HG02763 (cell line): ENCODE measurements around the gene VPS26C.
"Not testable (repeated sequence)": the region's sequence is repeated elsewhere in the genome, so short reads cannot be mapped to it uniquely, and the experiment has no call there.

Experiments used
- ATAC-seq: cut with Tn5 transposase; IDR thresholded peaks from one replicate; pipeline ENCODE4 v1.9.1; 2021; ENCODE audit warnings: mild to moderate bottlenecking, moderate library complexity; ENCODE audit not compliant: unreplicated experiment

Gene VPS26C

GRCh38 chr21:37267269-37268185 is at the start of gene VPS26C:
Gene VPS26C (minus strand): TSS chr21:37267334. CDS start chr21:37267294, 40 bp downstream.
- ATAC-seq, result peak; percentile 93

GRCh38 chr21:37316072-37316471 is 48.9 kb upstream of the VPS26C start:
- ATAC-seq, result not testable (repeated sequence)

- ATAC-seq, result no peak
Observed at GRCh38 chr21:37300114-37300751, 33.1 kb upstream of the VPS26C start.

GRCh38 chr21:37297364-37297763 is 30.2 kb upstream of the VPS26C start:
- ATAC-seq, result no peak

- no peak for ATAC-seq
Observed at GRCh38 chr21:37294679-37295078, 27.5 kb upstream of the VPS26C start.

- no peak for ATAC-seq
Observed at GRCh38 chr21:37292941-37293340, 25.8 kb upstream of the VPS26C start.

GRCh38 chr21:37292041-37292440 is 24.9 kb upstream of the VPS26C start:
- no peak for ATAC-seq

GRCh38 chr21:37283191-37283710 is 16.1 kb upstream of the VPS26C start:
- ATAC-seq, result not testable (repeated sequence)

- not testable (repeated sequence) for ATAC-seq
Observed at GRCh38 chr21:37282602-37283001, 15.5 kb upstream of the VPS26C start.

- no peak for ATAC-seq
Observed at GRCh38 chr21:37281993-37282392, 14.9 kb upstream of the VPS26C start.

- ATAC-seq, result no peak
Observed at GRCh38 chr21:37281579-37281978, 14.4 kb upstream of the VPS26C start.

- ATAC-seq, result not testable (repeated sequence)
Observed at GRCh38 chr21:37279271-37279670, 12.1 kb upstream of the VPS26C start.

- ATAC-seq, result no peak
Observed at GRCh38 chr21:37278199-37278598, 11.1 kb upstream of the VPS26C start.

- no peak for ATAC-seq
Observed at GRCh38 chr21:37276377-37276776, 9.2 kb upstream of the VPS26C start.

GRCh38 chr21:37273911-37274690 is 7.0 kb upstream of the VPS26C start:
- ATAC-seq, result no peak

- no peak for ATAC-seq
Observed at GRCh38 chr21:37273440-37273839, 6.3 kb upstream of the VPS26C start.

- ATAC-seq, result no peak
Observed at GRCh38 chr21:37272897-37273296, 5.8 kb upstream of the VPS26C start.

GRCh38 chr21:37270576-37271365 is 3.6 kb upstream of the VPS26C start:
- no peak for ATAC-seq

GRCh38 chr21:37269481-37269880 is 2.3 kb upstream of the VPS26C start:
- ATAC-seq, result no peak

- ATAC-seq, result no peak
Observed at GRCh38 chr21:37268186-37268503, 1.0 kb upstream of the VPS26C start.
